HEK293 (cell line): ENCODE results near the gene KCNMB2.
"Not testable (repeated sequence)": the region's sequence is repeated elsewhere in the genome, so short reads cannot be mapped to it uniquely, and the experiment has no call there.

Experiments
- BCL11B ChIP-seq: fragments of 450-650 bp; formaldehyde crosslinking; IDR thresholded peaks from 2 replicates; pipeline ENCODE4 v1.5.1; 2016; ENCODE audit warnings: low read depth, missing biosample characterization, missing genetic modification characterization
- KLF10 ChIP-seq: fragments of 450-650 bp; IDR thresholded peaks from 2 replicates; pipeline ENCODE4 v1.5.1; 2018; ENCODE audit warnings: missing biosample characterization, mild to moderate bottlenecking, missing genetic modification characterization
- PRDM4 ChIP-seq: fragments of 450-650 bp; formaldehyde crosslinking; IDR thresholded peaks from 2 replicates; pipeline ENCODE4 v1.5.1; 2017; ENCODE audit warnings: missing biosample characterization, missing genetic modification characterization
- ZBTB20 ChIP-seq: fragments of 450-650 bp; formaldehyde crosslinking; IDR thresholded peaks from 2 replicates; pipeline ENCODE4 v1.5.1; 2016; ENCODE audit warnings: missing biosample characterization, missing genetic modification characterization
- ZFHX2 ChIP-seq: fragments of 450-650 bp; formaldehyde crosslinking; conservative IDR thresholded peaks from 2 replicates; pipeline ENCODE4 v1.5.1; 2016; ENCODE audit warnings: missing biosample characterization, missing genetic modification characterization
- ZNF157 ChIP-seq: fragments of 450-650 bp; formaldehyde crosslinking; IDR thresholded peaks from 2 replicates; pipeline ENCODE4 v1.5.1; 2016; ENCODE audit warnings: missing biosample characterization, missing genetic modification characterization
- ZNF530 ChIP-seq: fragments of 450-650 bp; formaldehyde crosslinking; IDR thresholded peaks from 2 replicates; pipeline ENCODE4 v1.5.1; 2016; ENCODE audit warnings: low read depth, missing biosample characterization, missing genetic modification characterization
- ZNF768 ChIP-seq: fragments of 450-650 bp; formaldehyde crosslinking; IDR thresholded peaks from 2 replicates; pipeline ENCODE4 v1.5.1; 2018; ENCODE audit warnings: missing biosample characterization, mild to moderate bottlenecking, missing genetic modification characterization
- TF ChIP-seq, protein P1 (sequence below): fragments of 450-650 bp; formaldehyde crosslinking; IDR thresholded peaks from 2 replicates; pipeline ENCODE4 v1.5.1; 2016; ENCODE audit warnings: missing biosample characterization, missing genetic modification characterization
- TF ChIP-seq, protein P2 (sequence below): fragments of 450-650 bp; formaldehyde crosslinking; IDR thresholded peaks from 2 replicates; pipeline ENCODE4 v1.5.1; 2016; ENCODE audit warnings: missing biosample characterization, missing genetic modification characterization

GRCh38 chr3:178859900-178860436 lies 323.7 kb downstream of the KCNMB2 start:
- TF ChIP-seq PRDM4 (tag by site-specific recombination); ZNF768 (tag by site-specific recombination); BCL11B; ZNF157 (tag by site-specific recombination); KLF10 (tag by site-specific recombination); ZFHX2 (tag by site-specific recombination); ZNF530 (tag by site-specific recombination); ZBTB20 (tag by site-specific recombination): not testable (repeated sequence)
- TF ChIP-seq, protein P1, sequence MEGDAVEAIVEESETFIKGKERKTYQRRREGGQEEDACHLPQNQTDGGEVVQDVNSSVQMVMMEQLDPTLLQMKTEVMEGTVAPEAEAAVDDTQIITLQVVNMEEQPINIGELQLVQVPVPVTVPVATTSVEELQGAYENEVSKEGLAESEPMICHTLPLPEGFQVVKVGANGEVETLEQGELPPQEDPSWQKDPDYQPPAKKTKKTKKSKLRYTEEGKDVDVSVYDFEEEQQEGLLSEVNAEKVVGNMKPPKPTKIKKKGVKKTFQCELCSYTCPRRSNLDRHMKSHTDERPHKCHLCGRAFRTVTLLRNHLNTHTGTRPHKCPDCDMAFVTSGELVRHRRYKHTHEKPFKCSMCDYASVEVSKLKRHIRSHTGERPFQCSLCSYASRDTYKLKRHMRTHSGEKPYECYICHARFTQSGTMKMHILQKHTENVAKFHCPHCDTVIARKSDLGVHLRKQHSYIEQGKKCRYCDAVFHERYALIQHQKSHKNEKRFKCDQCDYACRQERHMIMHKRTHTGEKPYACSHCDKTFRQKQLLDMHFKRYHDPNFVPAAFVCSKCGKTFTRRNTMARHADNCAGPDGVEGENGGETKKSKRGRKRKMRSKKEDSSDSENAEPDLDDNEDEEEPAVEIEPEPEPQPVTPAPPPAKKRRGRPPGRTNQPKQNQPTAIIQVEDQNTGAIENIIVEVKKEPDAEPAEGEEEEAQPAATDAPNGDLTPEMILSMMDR: not testable (repeated sequence)
- TF ChIP-seq, protein P2, sequence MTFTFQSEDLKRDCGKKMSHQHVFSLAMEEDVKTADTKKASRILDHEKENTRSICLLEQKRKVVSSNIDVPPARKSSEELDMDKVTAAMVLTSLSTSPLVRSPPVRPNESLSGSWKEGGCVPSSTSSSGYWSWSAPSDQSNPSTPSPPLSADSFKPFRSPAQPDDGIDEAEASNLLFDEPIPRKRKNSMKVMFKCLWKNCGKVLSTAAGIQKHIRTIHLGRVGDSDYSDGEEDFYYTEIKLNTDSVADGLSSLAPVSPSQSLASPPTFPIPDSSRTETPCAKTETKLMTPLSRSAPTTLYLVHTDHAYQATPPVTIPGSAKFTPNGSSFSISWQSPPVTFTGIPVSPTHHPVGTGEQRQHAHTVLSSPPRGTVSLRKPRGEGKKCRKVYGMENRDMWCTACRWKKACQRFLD (tag by site-specific recombination): not testable (repeated sequence)
